Stimulated activated CD8-positive, alpha-beta memory T cell treated with anti-CD3 and anti-CD28 coated beads, Interleukin-12 subunit alpha, Interleukin-12 subunit beta, amount 100 ng/mL, for 24 hours (primary cell): ENCODE results near the gene HOOK2.

Source experiments
- DNase-seq: peaks from one replicate; pipeline ENCODE4 v3.0.0-alpha.2; 2020; ENCODE audit errors: extremely low read depth

The HOOK2 gene

GRCh38 chr19:12783291-12783848, 8.0 kb upstream of the HOOK2 start:
- no peak for DNase-seq

GRCh38 chr19:12782424-12783290, 7.3 kb upstream of the HOOK2 start:
- DNase-seq, result peak; percentile 79

- no peak for DNase-seq
Observed at GRCh38 chr19:12782174-12782423, 6.7 kb upstream of the HOOK2 start.

DNA sequence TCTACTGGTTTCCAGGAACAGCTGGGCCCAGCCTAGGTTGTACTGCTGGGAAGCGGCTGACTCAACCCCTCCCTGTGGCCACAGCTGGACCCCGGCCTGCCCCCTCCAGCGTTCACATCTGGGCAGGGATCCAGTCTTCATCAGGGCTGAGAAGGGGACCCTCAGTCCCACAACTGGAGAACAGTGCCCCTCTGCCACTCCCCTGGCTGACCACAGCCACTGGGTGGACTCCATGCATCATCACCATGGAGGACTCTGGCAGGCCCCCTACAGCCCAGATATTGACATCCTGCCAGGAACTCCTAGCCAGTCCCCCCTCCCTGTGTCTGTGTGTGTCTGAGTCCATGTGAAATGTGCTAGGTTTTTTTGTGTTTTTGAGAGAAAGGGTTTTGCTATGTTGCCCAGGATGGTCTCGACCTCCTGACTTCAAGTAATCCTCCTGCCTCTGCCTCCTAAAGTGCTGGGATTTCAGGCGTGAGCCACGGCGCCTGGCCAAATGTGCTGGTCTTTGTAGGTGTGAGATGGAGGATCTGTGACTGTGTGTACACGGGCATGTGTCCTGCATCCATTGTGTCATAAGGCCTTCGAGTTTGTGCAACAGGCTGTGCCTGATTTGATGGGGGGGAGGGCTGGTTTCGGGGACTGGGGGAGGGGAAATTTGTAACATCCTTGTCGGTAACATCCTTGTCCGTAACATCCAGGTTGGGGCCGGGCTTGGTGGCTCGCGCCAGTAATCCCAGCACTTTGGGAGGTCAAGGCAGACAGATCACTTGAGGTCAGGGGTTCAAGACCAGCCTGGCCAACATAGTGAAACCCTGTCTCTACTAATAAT, 4.0 kb upstream of the HOOK2 start:
- DNase-seq, result no peak

- no peak for DNase-seq
Observed at GRCh38 chr19:12778905-12779161, 3.5 kb upstream of the HOOK2 start.

DNA sequence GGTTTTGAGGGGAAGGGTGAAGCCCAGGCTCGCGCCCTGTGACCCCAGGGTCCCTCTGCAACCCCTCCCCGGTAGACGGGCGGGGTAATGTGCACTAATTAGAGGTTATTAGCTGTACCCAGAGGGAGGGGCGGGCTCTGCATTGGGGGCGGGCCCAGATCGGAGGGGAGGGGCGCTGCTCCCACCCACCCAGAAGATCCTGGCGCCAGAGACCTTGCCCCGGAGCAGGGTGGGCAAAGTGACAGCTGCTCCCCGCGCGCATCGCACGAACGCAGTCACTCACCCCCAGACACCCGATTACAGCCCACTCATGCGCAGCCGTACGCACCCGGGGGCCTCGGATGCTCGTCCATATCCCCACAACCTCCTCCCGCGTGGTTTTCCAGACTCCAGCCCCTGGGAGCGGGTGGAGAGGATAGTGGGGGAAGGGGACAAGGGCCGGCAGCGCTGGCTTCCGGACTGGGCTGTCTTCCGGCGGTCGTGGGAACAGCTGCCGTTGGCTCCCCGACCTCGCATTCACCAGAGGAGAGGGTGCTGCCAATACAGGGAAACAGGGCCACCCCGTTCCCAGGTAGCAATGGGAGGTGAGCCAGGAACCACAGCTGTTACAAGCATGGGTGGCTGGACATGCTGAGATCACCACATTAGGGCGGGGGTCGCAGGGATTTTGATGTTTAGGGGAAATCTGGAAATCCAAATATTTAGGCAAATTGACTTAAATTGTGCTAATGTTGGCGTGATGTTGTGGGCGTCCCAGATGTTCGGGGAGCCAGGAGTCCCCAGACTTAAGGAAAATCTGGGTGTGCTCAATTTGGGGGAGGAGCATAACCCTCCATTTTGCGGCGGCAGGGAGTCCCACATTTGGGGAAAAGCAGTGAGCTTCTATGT, 2.9 kb upstream of the HOOK2 start:
- DNase-seq, result no peak

GRCh38 chr19:12777217-12778016, 2.1 kb upstream of the HOOK2 start:
- DNase-seq, result peak; percentile 47

DNA sequence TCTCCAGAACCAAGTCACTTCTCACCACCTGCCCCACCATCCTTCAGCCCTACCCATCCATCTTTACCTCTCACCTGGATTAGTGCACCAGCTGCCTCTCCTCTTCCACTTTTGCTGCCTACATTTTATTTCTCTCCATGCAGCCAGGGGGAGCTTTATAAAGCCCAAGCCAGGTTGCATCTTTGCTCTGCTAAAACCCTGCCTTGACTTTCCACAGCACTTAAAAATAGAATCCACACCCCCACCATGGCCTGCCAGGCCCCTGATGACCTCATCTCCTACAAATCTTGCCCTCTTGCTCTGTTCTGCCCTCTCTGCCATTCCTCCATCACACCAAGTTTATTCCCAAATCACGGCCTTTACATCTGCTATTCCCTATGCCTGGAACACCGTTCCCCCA, 1.8 kb downstream of the HOOK2 start:
- DNase-seq, result no peak

- DNase-seq, result no peak
Observed at GRCh38 chr19:12772323-12772722, 3.0 kb downstream of the HOOK2 start.

GRCh38 chr19:12770922-12771321, 4.4 kb downstream of the HOOK2 start:
- no peak for DNase-seq

- DNase-seq, result no peak
Observed at GRCh38 chr19:12769689-12770088, 5.7 kb downstream of the HOOK2 start.

DNA sequence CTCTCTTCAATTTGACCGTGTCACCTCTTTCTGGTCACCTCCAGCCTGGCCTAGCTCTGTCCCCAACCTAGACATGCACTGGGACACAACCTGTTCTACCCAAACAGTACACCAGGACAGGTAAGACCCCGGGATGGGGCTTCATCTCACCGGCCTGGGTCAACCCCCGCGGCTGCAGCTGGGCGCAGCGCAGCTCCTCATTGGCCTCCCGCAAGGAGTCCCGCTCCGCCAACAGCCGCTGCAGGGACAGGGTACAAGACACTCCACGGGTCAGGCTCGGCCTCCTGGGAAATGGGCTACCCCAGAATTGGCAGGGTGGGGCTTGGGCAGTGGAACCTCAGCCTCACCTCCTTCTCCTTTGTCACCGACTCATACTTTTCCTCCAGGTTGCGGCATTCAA, 7.7 kb downstream of the HOOK2 start:
- no peak for DNase-seq

DNA sequence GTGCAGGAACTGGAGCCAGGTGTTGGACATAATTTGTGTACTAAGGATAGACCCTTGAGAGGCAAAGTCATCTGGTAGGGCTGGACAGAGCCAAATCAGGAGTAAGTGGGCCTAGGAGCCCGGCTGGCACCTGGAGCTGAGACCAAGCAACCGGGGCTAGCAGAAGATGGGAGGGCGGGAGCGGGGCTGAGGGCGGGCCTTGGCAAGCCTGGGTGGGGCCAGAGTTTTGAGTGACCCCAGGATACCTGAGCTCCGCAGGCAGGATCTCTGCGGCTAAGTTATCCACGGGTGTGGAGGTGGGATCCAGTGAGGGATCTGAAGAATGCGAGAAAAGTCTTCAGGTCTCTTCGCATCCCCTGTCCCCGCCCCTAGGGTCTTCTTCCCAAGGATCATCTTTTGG, 8.2 kb downstream of the HOOK2 start:
- DNase-seq, result no peak

DNA sequence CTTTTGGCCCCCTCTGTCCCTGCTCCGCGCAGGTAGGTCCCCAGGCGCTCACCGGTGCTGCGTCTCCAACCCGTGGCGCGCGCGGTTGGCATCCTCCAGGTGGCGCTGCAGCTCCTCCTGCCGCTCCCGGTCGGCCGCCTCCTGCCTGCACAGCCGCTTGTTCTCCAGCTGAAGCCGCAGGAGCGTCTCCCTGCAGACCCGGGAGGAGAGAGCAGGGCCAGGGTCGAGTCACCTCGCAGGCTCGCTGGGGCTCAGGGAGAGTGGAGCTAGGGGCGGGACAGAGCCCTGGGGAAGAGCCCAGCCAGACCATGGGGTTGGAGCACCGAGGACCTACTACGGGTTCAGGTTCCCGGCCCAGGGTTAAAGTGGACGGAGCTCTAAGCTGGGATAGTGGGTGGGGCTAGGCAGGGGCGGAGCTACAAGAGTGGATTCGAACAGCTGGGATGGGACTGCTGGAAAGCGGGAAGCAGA, 9.3 kb downstream of the HOOK2 start:
- no peak for DNase-seq

DNA sequence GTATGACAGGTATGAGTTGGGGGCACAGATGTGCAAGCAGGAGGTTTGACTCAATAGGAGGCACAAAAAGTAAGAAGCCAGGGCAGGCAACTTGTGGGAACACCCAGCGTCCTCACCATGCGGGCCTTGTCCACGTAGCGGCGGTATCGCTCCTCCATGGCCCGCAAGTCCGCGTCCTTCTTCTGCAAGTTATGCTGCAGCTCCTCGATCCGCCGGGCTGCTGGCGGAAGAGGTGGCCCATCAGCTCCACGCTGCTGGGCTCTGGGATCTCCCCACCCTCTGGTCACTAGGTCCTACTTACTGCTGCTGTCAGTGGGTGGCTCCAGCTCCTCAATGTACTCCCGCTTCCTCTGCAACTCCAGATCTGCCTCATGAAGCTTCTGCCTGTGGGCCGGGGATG, 10.7 kb downstream of the HOOK2 start:
- no peak for DNase-seq

GRCh38 chr19:12763100-12763499, 12.3 kb downstream of the HOOK2 start:
- DNase-seq, result no peak

GRCh38 chr19:12759686-12760085, 15.7 kb downstream of the HOOK2 start:
- no peak for DNase-seq

GRCh38 chr19:12757544-12758274, 17.6 kb downstream of the HOOK2 start:
- DNase-seq, result no peak

DNA sequence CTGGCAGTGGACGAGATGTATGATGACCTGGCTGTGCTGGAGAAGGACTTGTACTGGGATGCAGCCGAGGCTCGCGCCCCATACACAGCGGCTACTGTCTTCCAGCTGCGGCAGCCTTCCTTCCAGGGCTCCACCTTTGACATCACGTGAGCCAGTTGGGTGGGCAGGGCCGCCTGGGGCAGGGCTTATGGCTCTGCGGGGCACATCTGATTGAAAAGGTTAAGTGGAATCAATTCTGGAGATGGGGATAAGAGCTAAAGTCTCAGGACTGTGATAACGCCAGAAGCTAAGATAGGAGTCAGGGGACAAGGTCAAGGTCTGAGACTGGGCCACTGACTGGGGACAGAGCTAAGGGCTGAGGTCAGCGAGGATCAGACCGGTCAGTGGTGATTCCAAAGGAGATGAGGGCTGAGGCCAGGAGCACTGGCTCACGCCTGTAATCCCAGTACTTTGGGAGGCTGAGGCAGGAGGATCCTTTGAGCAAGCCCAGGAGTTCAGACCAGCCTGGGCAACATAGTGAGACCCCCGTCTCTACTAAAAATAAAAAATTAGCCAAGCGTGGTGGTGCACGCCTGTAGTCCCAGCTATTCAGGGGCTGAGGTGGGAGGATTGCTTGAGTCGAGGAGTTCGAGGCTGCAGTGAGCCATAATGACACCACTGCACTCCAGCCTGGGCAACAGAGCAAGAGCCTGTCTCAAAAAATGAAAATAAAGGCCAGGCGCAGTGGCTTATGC, 19.0 kb downstream of the HOOK2 start:
- DNase-seq, result no peak
